ENCODE data around the gene FHOD3. TPM values are rescaled to one million over a fixed set of nuclear protein-coding genes. Genes with fewer than 3 reads are reported as not detected.

The FHOD3 gene
- not detected in 2 replicates for total RNA-seq

- intact Hi-C loops (cut with micrococcal nuclease) = no loop called here
Measured at GRCh38 chr18:36297417-36298125, at the start of gene FHOD3. FHOD3 (plus strand) TSS chr18:36297713; CDS start chr18:36297836, 123 bp downstream.

- intact Hi-C loops (cut with micrococcal nuclease) = no loop called here
Measured at GRCh38 chr18:36249392-36249791, 48.1 kb upstream of the FHOD3 start.

- intact Hi-C loops (cut with micrococcal nuclease) = no loop called here
Measured at GRCh38 chr18:36250827-36251226, 46.7 kb upstream of the FHOD3 start.

- intact Hi-C loops (cut with micrococcal nuclease) = no loop called here
Measured at GRCh38 chr18:36255072-36255698, 42.3 kb upstream of the FHOD3 start.

GRCh38 chr18:36256094-36256493, 41.4 kb upstream of the FHOD3 start:
- intact Hi-C loops (cut with micrococcal nuclease) = no loop called here

- intact Hi-C loops (cut with micrococcal nuclease) = no loop called here
Measured at GRCh38 chr18:36262971-36263370, 34.5 kb upstream of the FHOD3 start.

- intact Hi-C loops (cut with micrococcal nuclease) = no loop called here
Measured at GRCh38 chr18:36264283-36264682, 33.2 kb upstream of the FHOD3 start.

- intact Hi-C loops (cut with micrococcal nuclease) = no loop called here
Measured at GRCh38 chr18:36265015-36265414, 32.5 kb upstream of the FHOD3 start.

GRCh38 chr18:36269157-36269556, 28.4 kb upstream of the FHOD3 start:
- intact Hi-C loops (cut with micrococcal nuclease) = no loop called here

- intact Hi-C loops (cut with micrococcal nuclease) = no loop called here
Measured at GRCh38 chr18:36271153-36271552, 26.4 kb upstream of the FHOD3 start.

GRCh38 chr18:36273347-36273746, 24.2 kb upstream of the FHOD3 start:
- intact Hi-C loops (cut with micrococcal nuclease) = no loop called here

GRCh38 chr18:36274083-36274715, 23.3 kb upstream of the FHOD3 start:
- intact Hi-C loops (cut with micrococcal nuclease) = no loop called here

- intact Hi-C loops (cut with micrococcal nuclease) = no loop called here
Measured at GRCh38 chr18:36275561-36275960, 22.0 kb upstream of the FHOD3 start.

GRCh38 chr18:36279001-36279400, 18.5 kb upstream of the FHOD3 start:
- intact Hi-C loops (cut with micrococcal nuclease) = no loop called here

- intact Hi-C loops (cut with micrococcal nuclease) = loop anchor here (5.0 kb wide), 1 partner anchor 875 kb away; no protein-coding TSS in a partner anchor
Measured at GRCh38 chr18:36281936-36282335, 15.6 kb upstream of the FHOD3 start.

GRCh38 chr18:36283448-36283847, 14.1 kb upstream of the FHOD3 start:
- intact Hi-C loops (cut with micrococcal nuclease) = loop anchor here (5.0 kb wide), 1 partner anchor 876 kb away; no protein-coding TSS in a partner anchor

GRCh38 chr18:36284268-36284667, 13.2 kb upstream of the FHOD3 start:
- intact Hi-C loops (cut with micrococcal nuclease) = loop anchor here (1.0 to 5.0 kb wide), 3 partner anchors 188 to 877 kb away; no protein-coding TSS in a partner anchor

- intact Hi-C loops (cut with micrococcal nuclease) = loop anchor here (1.0 to 5.0 kb wide), 3 partner anchors 188 to 877 kb away; no protein-coding TSS in a partner anchor
Measured at GRCh38 chr18:36284671-36285295, 12.7 kb upstream of the FHOD3 start.

- intact Hi-C loops (cut with micrococcal nuclease) = no loop called here
Measured at GRCh38 chr18:36287653-36288052, 9.9 kb upstream of the FHOD3 start.

GRCh38 chr18:36288689-36289088, 8.8 kb upstream of the FHOD3 start:
- intact Hi-C loops (cut with micrococcal nuclease) = no loop called here

GRCh38 chr18:36294031-36294430, 3.5 kb upstream of the FHOD3 start:
- intact Hi-C loops (cut with micrococcal nuclease) = no loop called here

GRCh38 chr18:36295214-36295613, 2.3 kb upstream of the FHOD3 start:
- intact Hi-C loops (cut with micrococcal nuclease) = no loop called here

Measured in T-helper 2 cell treated with Interferon-gamma antibody and Interleukin-4, amounts not matched to agents 100 ng/mL and 5 ng/mL, for 36 hours (primary cell).